ENCODE data around the gene CHD3.

- TF ChIP-seq ZNF274 (IDR thresholded peaks at IDR 0.05; ENCODE audit: low read depth, low read length) = no peak
- no peak for TF ChIP-seq YY1 (IDR thresholded peaks at IDR 0.05; ENCODE audit: insufficient read depth, insufficient read length)
These were observed 36.9 kb upstream of the CHD3 start for GRCh38 chr17:7851438-7852261.

Data from NT2/D1 (cell line).